Skeletal muscle tissue (tissue), 4 donors: ENCODE measurements around the gene AMBRA1. TPM values are rescaled to one million over a fixed set of nuclear protein-coding genes. Genes with fewer than 3 reads are reported as not detected.

Experiments used
- H3K27ac ChIP-seq: one replicate; pipeline ENCODE4 v1.7.0; 2013; ENCODE audit warnings: mild to moderate bottlenecking, low read depth, low read length, inconsistent platforms
- H3K27me3 ChIP-seq, 3 donors: one replicate each; pipeline ENCODE4 v1.7.0; 2013; ENCODE audit warnings: low read length in 3 of 3; ENCODE audit not compliant: control insufficient read depth in 3 of 3, insufficient read depth in 3 of 3
- H3K36me3 ChIP-seq, 3 donors: one replicate each; pipeline ENCODE4 v1.7.0; 2013; ENCODE audit warnings: low read length in 3 of 3; ENCODE audit not compliant: control insufficient read depth in 3 of 3, insufficient read depth in 3 of 3
- H3K4me1 ChIP-seq, 3 donors: one replicate each; pipeline ENCODE4 v1.7.0; 2013; ENCODE audit warnings: low read length in 3 of 3, mild to moderate bottlenecking in 3 of 3; ENCODE audit not compliant: control insufficient read depth in 3 of 3, insufficient read depth in 3 of 3
- H3K4me3 ChIP-seq, 3 donors: one replicate each; pipeline ENCODE4 v1.7.0; 2013; ENCODE audit warnings: low read length in 3 of 3
- H3K9ac ChIP-seq, 3 donors: one replicate each; pipeline ENCODE4 v1.7.0; 2013; ENCODE audit warnings: low read length in 3 of 3, mild to moderate bottlenecking in 3 of 3, moderate library complexity in 2 of 3, low read depth in 1 of 3
- H3K9me3 ChIP-seq, 3 donors: one replicate each; pipeline ENCODE4 v1.7.0; 2013; ENCODE audit warnings: low read length in 3 of 3; ENCODE audit not compliant: control insufficient read depth in 3 of 3
- total RNA-seq: library from RNA; depleted of rRNA; stranded (reverse); fragments of >200 nt; gene quantifications from one replicate; pipeline ENCODE4 v1.2.3, GENCODE V29; 2014
- donor health status: Osteomylitis.

AMBRA1 gene
- total RNA-seq, 1 donor from 2014 or later = 17.7 TPM

DNA sequence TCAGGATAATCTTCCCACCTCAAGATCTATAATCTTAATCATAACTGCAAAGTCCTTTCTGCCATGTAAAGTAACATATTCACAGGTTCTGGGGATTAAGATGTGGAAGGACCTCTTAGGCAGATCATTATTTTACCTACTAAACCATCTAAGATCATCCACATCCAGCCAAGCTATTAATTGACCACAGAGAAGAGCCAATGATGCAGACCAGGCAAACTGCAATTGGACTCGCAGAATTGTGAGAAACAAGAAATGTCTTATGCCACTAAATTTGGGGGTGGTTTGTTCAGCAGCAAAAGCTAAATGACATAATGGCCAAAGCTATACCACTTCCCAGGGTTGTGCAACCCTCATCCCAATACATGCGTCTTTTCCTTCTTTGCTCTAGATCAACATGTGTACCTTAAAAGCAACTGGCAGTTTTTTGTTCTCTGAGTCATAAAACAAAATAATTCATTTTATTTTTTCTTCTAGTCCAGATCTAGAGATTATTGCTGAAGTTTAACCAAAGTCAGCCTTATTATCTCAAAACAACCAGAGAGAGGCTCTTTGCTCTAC, 113.6 kb downstream of the AMBRA1 start:
- no peaks in the 10 kb centered on the region for H3K9me3 ChIP-seq
- H3K27ac ChIP-seq = no peak overlapping the region
- no peaks in the 10 kb centered on the region for H3K36me3 ChIP-seq
- no peak overlapping the region for H3K4me3 ChIP-seq
- H3K4me1 ChIP-seq = no peaks in the 10 kb centered on the region
- H3K27me3 ChIP-seq = no peaks in the 10 kb centered on the region
- H3K9ac ChIP-seq = no peak overlapping the region

- Histone ChIP-seq H3K4me1 (no peaks in the 10 kb centered on the region), H3K27ac (no peak overlapping the region), H3K27me3 (no peaks in the 10 kb centered on the region), H3K36me3 (no peaks in the 10 kb centered on the region), H3K4me3 (no peak overlapping the region), H3K9me3 (no peaks in the 10 kb centered on the region), H3K9ac (no peak overlapping the region)
Measured at GRCh38 chr11:46479601-46480000, 114.2 kb downstream of the AMBRA1 start.

GRCh38 chr11:46478196-46478595, 115.6 kb downstream of the AMBRA1 start:
- H3K27ac ChIP-seq = no peak overlapping the region
- no peaks in the 10 kb centered on the region for H3K9me3 ChIP-seq
- H3K4me3 ChIP-seq = no peak overlapping the region
- peaks cover under 1 to 4% (median 2%) of the 10 kb centered on the region in 3 donors for H3K4me1 ChIP-seq
- no peak overlapping the region for H3K9ac ChIP-seq
- no peaks in the 10 kb centered on the region for H3K27me3 ChIP-seq
- no peaks in the 10 kb centered on the region for H3K36me3 ChIP-seq

DNA sequence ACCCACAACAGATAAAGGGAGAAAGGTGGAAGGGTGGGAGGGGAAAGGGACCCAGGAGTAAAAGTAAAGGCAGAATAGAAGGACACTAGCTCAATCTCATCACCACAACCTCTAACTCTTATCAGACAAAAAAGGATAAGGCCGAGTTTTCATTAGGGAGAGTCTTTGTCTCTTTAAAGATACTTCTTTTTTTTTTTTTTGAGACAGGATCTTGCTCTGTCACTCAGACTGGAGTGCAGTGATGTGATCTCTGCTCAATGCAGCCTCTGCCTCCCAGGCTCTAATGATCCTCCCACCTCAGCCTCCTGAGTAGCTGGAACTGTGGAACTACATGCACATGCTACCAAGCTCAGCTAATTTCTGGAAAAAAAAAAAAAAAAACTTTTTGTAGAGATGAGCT, 116.7 kb downstream of the AMBRA1 start:
- no peak overlapping the region for H3K4me3 ChIP-seq
- H3K36me3 ChIP-seq = no peaks in the 10 kb centered on the region
- H3K27me3 ChIP-seq = no peaks in the 10 kb centered on the region
- H3K9ac ChIP-seq = no peak overlapping the region
- peaks cover 11 to 12% (median 11%) of the 10 kb centered on the region in 3 donors for H3K4me1 ChIP-seq
- H3K27ac ChIP-seq = no peak overlapping the region
- H3K9me3 ChIP-seq = no peaks in the 10 kb centered on the region

DNA sequence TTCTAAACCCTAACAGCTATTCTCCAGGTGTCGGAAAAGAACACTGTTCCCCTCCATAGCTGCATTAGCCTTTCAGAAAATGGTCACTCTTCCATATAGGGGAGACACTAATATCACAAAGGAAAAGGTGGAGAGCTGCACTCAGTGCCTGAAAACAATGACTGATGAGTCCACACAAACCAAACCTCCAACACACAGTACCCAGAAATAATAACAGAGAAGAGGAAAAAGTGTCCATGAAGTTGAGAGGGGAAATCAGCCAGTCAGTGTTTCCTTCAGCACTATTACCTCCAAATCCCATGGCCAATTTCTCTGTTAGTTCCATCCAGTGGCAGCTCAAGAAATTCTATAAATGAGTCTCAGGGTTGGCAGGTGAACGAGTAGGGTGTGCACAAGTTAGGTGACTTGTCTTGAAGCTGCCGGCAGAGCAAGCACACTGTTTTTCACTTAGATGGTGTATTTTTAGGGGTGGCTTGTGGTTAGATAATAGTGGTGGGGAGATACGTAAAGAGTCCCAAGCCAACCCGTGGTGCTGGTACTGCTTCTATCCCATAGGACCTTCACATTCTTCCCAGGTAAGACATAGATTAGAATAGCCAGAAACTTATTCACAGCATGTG, 117.8 kb downstream of the AMBRA1 start:
- Histone ChIP-seq H3K27ac (no peak overlapping the region), H3K27me3 (no peaks in the 10 kb centered on the region), H3K36me3 (no peaks in the 10 kb centered on the region), H3K4me3 (no peak overlapping the region), H3K9me3 (no peaks in the 10 kb centered on the region), H3K9ac (no peak overlapping the region), H3K4me1 (peaks cover 11 to 14% (median 12%) of the 10 kb centered on the region in 3 donors)

GRCh38 chr11:46475051-46475925, 118.5 kb downstream of the AMBRA1 start:
- Histone ChIP-seq H3K9ac (no peak overlapping the region), H3K36me3 (no peaks in the 10 kb centered on the region), H3K9me3 (no peaks in the 10 kb centered on the region), H3K27ac (no peak overlapping the region), H3K27me3 (no peaks in the 10 kb centered on the region), H3K4me3 (no peak overlapping the region), H3K4me1 (peaks cover 11 to 14% (median 12%) of the 10 kb centered on the region in 3 donors)

DNA sequence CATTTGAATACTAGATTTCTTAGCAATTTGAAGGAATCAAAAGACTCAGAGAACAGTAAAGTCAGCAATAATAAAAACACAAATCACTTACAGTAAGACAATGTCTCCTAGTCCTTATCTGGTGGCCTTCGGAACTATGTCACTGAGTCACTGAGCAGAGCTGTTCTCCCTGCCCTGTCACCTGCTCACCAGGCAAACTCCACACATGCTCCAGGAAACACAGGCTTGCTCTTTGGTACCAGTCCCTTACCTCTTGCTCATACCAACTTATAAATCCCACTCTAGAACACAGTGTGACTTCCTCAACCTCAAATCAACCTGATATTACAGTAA, 121.2 kb downstream of the AMBRA1 start:
- H3K27ac ChIP-seq = peak overlapping the region; percentile 3
- peaks cover 11 to 14% (median 12%) of the 10 kb centered on the region in 3 donors for H3K4me1 ChIP-seq
- H3K27me3 ChIP-seq = no peaks in the 10 kb centered on the region
- no peak overlapping the region for H3K4me3 ChIP-seq
- no peak overlapping the region for H3K9ac ChIP-seq
- H3K9me3 ChIP-seq = no peaks in the 10 kb centered on the region
- peaks cover 0 to 4% (median 4%) of the 10 kb centered on the region in 3 donors for H3K36me3 ChIP-seq

- H3K4me3 ChIP-seq = no peak overlapping the region
- H3K4me1 ChIP-seq = peaks cover 11 to 14% (median 12%) of the 10 kb centered on the region in 3 donors
- H3K9ac ChIP-seq = no peak overlapping the region
- H3K9me3 ChIP-seq = no peaks in the 10 kb centered on the region
- peaks cover 0 to 4% (median 4%) of the 10 kb centered on the region in 3 donors for H3K36me3 ChIP-seq
- no peaks in the 10 kb centered on the region for H3K27me3 ChIP-seq
- peak overlapping the region; percentile 3 for H3K27ac ChIP-seq
Measured at GRCh38 chr11:46471943-46472661, 121.7 kb downstream of the AMBRA1 start.

GRCh38 chr11:46469926-46470325, 123.9 kb downstream of the AMBRA1 start:
- Histone ChIP-seq H3K27ac (no peak overlapping the region), H3K36me3 (peaks cover 0 to 4% (median 4%) of the 10 kb centered on the region in 3 donors), H3K4me1 (peaks cover 11 to 14% (median 12%) of the 10 kb centered on the region in 3 donors), H3K4me3 (no peak overlapping the region), H3K9ac (no peak overlapping the region), H3K9me3 (no peaks in the 10 kb centered on the region), H3K27me3 (no peaks in the 10 kb centered on the region)
